DOHH2 (cell line): Measurements from ENCODE around the gene ADM5.

Source experiments
- CTCF ChIP-seq: fragments of 200-600 bp; sonication (generic); IDR thresholded peaks from one replicate; pipeline ENCODE4 v1.5.1; 2014; ENCODE audit warnings: antibody characterized with exemption, mild to moderate bottlenecking, low read depth, low read length; ENCODE audit not compliant: poor library complexity, severe bottlenecking
- EZH2phosphoT487 ChIP-seq: fragments of 200-600 bp; sonication (generic); IDR thresholded peaks from 2 replicates; pipeline ENCODE4 v1.6.1; 2017; ENCODE audit warnings: borderline replicate concordance, mild to moderate bottlenecking, antibody characterized with exemption, low read length, moderate library complexity, mixed read lengths

- TF ChIP-seq CTCF (no peak), EZH2phosphoT487 (no peak)
Observed at GRCh38 chr19:49696865-49697264, 7.5 kb downstream of the ADM5 start.
